Central memory CD4-positive, alpha-beta T cell (primary cell): ENCODE data around the gene MRPS12.

Experiments used
- DNase-seq: peaks from one replicate; pipeline ENCODE4 v3.0.0; 2022

The MRPS12 gene

GRCh38 chr19:38977445-38978325, 46.9 kb downstream of the MRPS12 start:
- no peak for DNase-seq

GRCh38 chr19:38978326-38978689, 47.6 kb downstream of the MRPS12 start:
- DNase-seq = no peak

- no peak for DNase-seq
Observed at GRCh38 chr19:38979812-38980211, 49.1 kb downstream of the MRPS12 start.

- no peak for DNase-seq
Observed at GRCh38 chr19:38980583-38981374, 50.0 kb downstream of the MRPS12 start.
